H1 (cell line): Measurements from ENCODE around the gene RASGEF1C. TPM values are rescaled to one million over a fixed set of nuclear protein-coding genes. Genes with fewer than 3 reads are reported as not detected.

ENCODE experiments used
- CTCF ChIA-PET: fragments of 300-600 bp; sonication (Branson Sonifier 250); formaldehyde crosslinking; loops from one replicate; lab custom pipeline; 2021; ENCODE audit not compliant: partially characterized antibody; lab: Charles Lee
- POLR2A ChIA-PET: fragments of 300-600 bp; sonication (Branson Sonifier 250); formaldehyde crosslinking; loops from one replicate; lab custom pipeline; 2021; ENCODE audit warnings: inconsistent platforms; ENCODE audit not compliant: partially characterized antibody; lab: Charles Lee
- DNase-seq, 2 experiments: peaks; one replicate each; pipeline versions ENCODE4 v3.0.0 to v3.0.0-alpha.2; 2010 to 2022; ENCODE audit warnings: low spot score in 2 of 2, low read depth in 1 of 2, mixed read lengths in 1 of 2
- FAIRE-seq: peaks from 2 replicates; lab custom pipeline; 2011; peaks lifted over from hg19 to GRCh38; lab: Jason Lieb, UNC
- H2AFZ ChIP-seq: 2 replicates; pipeline ENCODE4 v1.8.1; 2012; ENCODE audit warnings: low read length, inconsistent platforms
- H2AK5ac ChIP-seq: 2 replicates; pipeline ENCODE4 v1.6.1; 2013; ENCODE audit warnings: low read depth, low read length
- H2BK120ac ChIP-seq: replicated peaks from 2 replicates; pipeline ENCODE3; 2013; ENCODE audit warnings: low read depth, low read length, inconsistent platforms
- H2BK12ac ChIP-seq: 2 replicates; pipeline ENCODE4 v1.6.1; 2013; ENCODE audit warnings: low read depth, low read length
- H2BK15ac ChIP-seq: 2 replicates; pipeline ENCODE4 v1.6.1; 2013; ENCODE audit warnings: low read length
- H2BK20ac ChIP-seq: 2 replicates; pipeline ENCODE4 v1.6.1; 2013; ENCODE audit warnings: low read length
- H2BK5ac ChIP-seq: 2 replicates; pipeline ENCODE4 v1.6.1; 2013; ENCODE audit warnings: low read depth, low read length
- H3K14ac ChIP-seq: 2 replicates; pipeline ENCODE4 v1.6.1; 2013; ENCODE audit warnings: inconsistent platforms; ENCODE audit not compliant: insufficient read length
- H3K18ac ChIP-seq: 2 replicates; pipeline ENCODE4 v1.6.1; 2013; ENCODE audit warnings: low read length; ENCODE audit errors: extremely low read depth
- H3K23ac ChIP-seq: 2 replicates; pipeline ENCODE4 v1.6.1; 2013; ENCODE audit warnings: inconsistent platforms; ENCODE audit not compliant: insufficient read length
- H3K23me2 ChIP-seq: 2 replicates; pipeline ENCODE4 v1.6.1; 2013; ENCODE audit warnings: low read depth, low read length
- H3K27ac ChIP-seq: 2 replicates; pipeline ENCODE4 v1.6.1; 2011; ENCODE audit warnings: low read depth, low read length, inconsistent platforms
- H3K27me3 ChIP-seq, 4 experiments: replicated peaks in 1 of 4; 1 replicate in 1 of 4; 2 replicates in 3 of 4; pipeline versions ENCODE4 v1.6.1 to v1.8.1; 2011 to 2013; ENCODE audit warnings: low read length in 3 of 4, mild to moderate bottlenecking in 3 of 4, inconsistent platforms in 2 of 4, mixed read lengths in 2 of 4, moderate library complexity in 1 of 4; ENCODE audit not compliant: control insufficient read depth in 3 of 4, insufficient read depth in 3 of 4; ENCODE audit errors: extremely low read depth in 1 of 4
- H3K36me3 ChIP-seq, 4 experiments: 2 replicates each; pipeline versions ENCODE4 v1.6.1 to v1.8.1; 2011 to 2013; ENCODE audit warnings: mild to moderate bottlenecking in 4 of 4, low read length in 3 of 4, moderate library complexity in 2 of 4, control low read depth in 1 of 4, inconsistent platforms in 1 of 4; ENCODE audit not compliant: insufficient read depth in 4 of 4, control insufficient read depth in 2 of 4
- H3K4ac ChIP-seq: replicated peaks from 2 replicates; pipeline ENCODE3; 2013; ENCODE audit warnings: low read length, low read depth, mixed read lengths, inconsistent platforms; ENCODE audit not compliant: insufficient read length
- H3K4me1 ChIP-seq, 4 experiments: replicated peaks in 1 of 4; 1 replicate in 1 of 4; 2 replicates in 3 of 4; pipeline versions ENCODE4 v1.6.1 to v1.8.1; 2011 to 2013; ENCODE audit warnings: low read length in 3 of 4, inconsistent platforms in 2 of 4, mixed read lengths in 1 of 4; ENCODE audit not compliant: insufficient read depth in 4 of 4, control insufficient read depth in 3 of 4
- H3K4me2 ChIP-seq, 2 experiments: 2 replicates each; pipeline versions ENCODE4 v1.6.1 to v1.8.1; 2011 to 2013; ENCODE audit warnings: low read depth in 2 of 2, low read length in 2 of 2, control low read depth in 1 of 2, inconsistent platforms in 1 of 2, mild to moderate bottlenecking in 1 of 2; ENCODE audit not compliant: insufficient read depth in 1 of 2
- H3K4me3 ChIP-seq, 4 experiments: fragments of 200-600, 300-600 bp in 1 of 4; sonication (generic), shearing (Covaris generic), sonication (Bioruptor Twin) in 1 of 4; 2 replicates each; pipeline versions ENCODE4 v1.5.1 to v1.8.1; 2011 to 2016; ENCODE audit warnings: low read length in 4 of 4, low read depth in 3 of 4, control low read depth in 2 of 4, inconsistent platforms in 2 of 4, mild to moderate bottlenecking in 2 of 4, mixed read lengths in 1 of 4, moderate library complexity in 1 of 4; ENCODE audit not compliant: insufficient read depth in 2 of 4; ENCODE audit errors: extremely low read depth in 1 of 4
- H3K56ac ChIP-seq: replicated peaks from 2 replicates; pipeline ENCODE3; 2013; ENCODE audit warnings: low read depth, mild to moderate bottlenecking, mixed read lengths, low read length, inconsistent platforms; ENCODE audit not compliant: insufficient read length
- H3K79me1 ChIP-seq: 2 replicates; pipeline ENCODE4 v1.6.1; 2013; ENCODE audit warnings: low read depth, low read length, control low read depth
- H3K79me2 ChIP-seq, 2 experiments: 2 replicates each; pipeline versions ENCODE4 v1.6.1 to v1.8.1; 2012 to 2013; ENCODE audit warnings: low read length in 2 of 2, mild to moderate bottlenecking in 2 of 2, inconsistent platforms in 1 of 2; ENCODE audit not compliant: insufficient read depth in 2 of 2, control insufficient read depth in 1 of 2
- H3K9ac ChIP-seq, 4 experiments: replicated peaks in 1 of 4; 1 replicate in 1 of 4; 2 replicates in 3 of 4; pipeline versions ENCODE4 v1.6.1 to v1.8.1; 2011 to 2013; ENCODE audit warnings: low read depth in 3 of 4, low read length in 3 of 4, control low read depth in 2 of 4, mild to moderate bottlenecking in 2 of 4, moderate library complexity in 2 of 4, inconsistent platforms in 1 of 4; ENCODE audit errors: extremely low read depth in 1 of 4
- H3K9me3 ChIP-seq, 2 experiments: 2 replicates each; pipeline versions ENCODE4 v1.6.1 to v1.8.1; 2012 to 2013; ENCODE audit warnings: mild to moderate bottlenecking in 2 of 2, moderate library complexity in 2 of 2, control low read depth in 1 of 2, inconsistent platforms in 1 of 2, low read depth in 1 of 2, low read length in 1 of 2, mixed read lengths in 1 of 2; ENCODE audit not compliant: insufficient read depth in 2 of 2
- H4K20me1 ChIP-seq, 2 experiments: replicated peaks in 1 of 2; 2 replicates each; pipeline versions ENCODE3 to v1.8.1; 2011 to 2013; ENCODE audit warnings: inconsistent platforms in 2 of 2, low read length in 2 of 2, mild to moderate bottlenecking in 1 of 2; ENCODE audit not compliant: insufficient read depth in 2 of 2, control insufficient read depth in 1 of 2
- H4K5ac ChIP-seq: 2 replicates; pipeline ENCODE4 v1.6.1; 2013; ENCODE audit warnings: low read length, low read depth, mixed read lengths, inconsistent platforms; ENCODE audit not compliant: insufficient read length
- H4K8ac ChIP-seq: 2 replicates; pipeline ENCODE4 v1.8.0; 2013; ENCODE audit warnings: mild to moderate bottlenecking, moderate library complexity, low read length, inconsistent platforms; ENCODE audit not compliant: insufficient read depth; ENCODE audit errors: extremely low read depth
- H4K91ac ChIP-seq: replicated peaks from 2 replicates; pipeline ENCODE3; 2013; ENCODE audit warnings: low read length, mixed read lengths, inconsistent platforms; ENCODE audit not compliant: insufficient read length
- BRCA1 ChIP-seq: IDR thresholded peaks from 2 replicates; pipeline ENCODE4 v1.6.1; 2012; ENCODE audit warnings: low read depth, low read length, improper control_type of control experiment
- CBX5 ChIP-seq: fragments of 300-800, 300-1000 bp; sonication (generic); IDR thresholded peaks from 2 replicates; pipeline ENCODE4 v1.7.1; 2016; ENCODE audit warnings: antibody characterized with exemption, low read length, low read depth
- MAFK ChIP-seq: IDR thresholded peaks from 2 replicates; pipeline ENCODE4 v1.6.1; 2012; ENCODE audit warnings: low read depth, mild to moderate bottlenecking, improper control_type of control experiment, low read length
- POLR2A ChIP-seq, 2 experiments: IDR thresholded peaks; 1 replicate in 1 of 2; 2 replicates in 1 of 2; pipeline ENCODE4 v1.6.1; 2011; ENCODE audit warnings: low read depth in 2 of 2, low read length in 2 of 2, mild to moderate bottlenecking in 2 of 2; ENCODE audit errors: control extremely low read depth in 1 of 2
- RXRA ChIP-seq: IDR thresholded peaks from 2 replicates; pipeline ENCODE4 v1.6.1; 2011; ENCODE audit warnings: low read depth, mild to moderate bottlenecking, low read length, moderate library complexity; ENCODE audit not compliant: insufficient read depth
- SIRT6 ChIP-seq: IDR thresholded peaks from one replicate; pipeline ENCODE4 v1.7.1; 2012; ENCODE audit warnings: low read length, inconsistent platforms
- SRF ChIP-seq: IDR thresholded peaks from 2 replicates; pipeline ENCODE4 v1.6.1; 2011; ENCODE audit warnings: mild to moderate bottlenecking, low read depth, low read length, moderate library complexity
- WGBS, 2 experiments: shearing (Covaris generic) in 1 of 2; methylation state at CpG; one replicate each; pipeline versions ENCODE4 v1.1.6 to v1.1.7; 2013 to 2015; ENCODE audit warnings: low lambda C conversion rate in 2 of 2, mixed read lengths in 2 of 2, inconsistent platforms in 1 of 2, low coverage in 1 of 2, missing lambda C conversion rate in 1 of 2; ENCODE audit not compliant: insufficient replicate concordance in 2 of 2, insufficient coverage in 1 of 2, insufficient read length in 1 of 2; ENCODE audit errors: extremely low coverage in 1 of 2, missing lambda C conversion rate in 1 of 2; 5-methylcytosine and 5-hydroxymethylcytosine counted together
- polyA plus RNA-seq, 7 experiments: library from polyadenylated mRNA; depleted of rRNA in 3 of 7; stranded (reverse) in 5 of 7; unstranded in 2 of 7; fragments of >200 nt in 5 of 7; fragments of 200-250 nt in 2 of 7; gene quantifications; 1 replicate in 5 of 7; 2 replicates in 1 of 7; 4 replicates in 1 of 7; pipeline versions ENCODE4 v1.2.1 to v1.2.3, GENCODE V29; 2011 to 2013; ENCODE audit warnings: missing spikeins in 2 of 7, mixed read lengths in 2 of 7
- total RNA-seq: library from RNA; stranded (reverse); fragmentation: NEBNext Ultra II Directional; extraction: Animal tissue kit (Norgen Biotek cat#: 25700); gene quantifications from 2 replicates; pipeline ENCODE4 v1.2.1, GENCODE V29; 2021
- TF ChIP-seq, protein P1 (sequence below), 3 experiments: IDR thresholded peaks; 1 replicate in 2 of 3; 2 replicates in 1 of 3; pipeline versions ENCODE4 v1.5.1 to v1.6.1; 2011; ENCODE audit warnings: low read length in 3 of 3, mild to moderate bottlenecking in 3 of 3, inconsistent platforms in 2 of 3, low read depth in 1 of 3, moderate library complexity in 1 of 3; ENCODE audit not compliant: insufficient read depth in 1 of 3; ENCODE audit errors: control extremely low read depth in 1 of 3
- TF ChIP-seq, protein P2 (sequence below): IDR thresholded peaks from 2 replicates; pipeline ENCODE4 v1.6.1; 2011; ENCODE audit warnings: low read length, improper control_type of control experiment

The RASGEF1C gene
- total and polyA plus RNA-seq, 2 of the 8 experiments (the other 6 are each of a cell fraction or from before 2014, with no cell fraction given), result 0.26 to 0.61 TPM

DNA sequence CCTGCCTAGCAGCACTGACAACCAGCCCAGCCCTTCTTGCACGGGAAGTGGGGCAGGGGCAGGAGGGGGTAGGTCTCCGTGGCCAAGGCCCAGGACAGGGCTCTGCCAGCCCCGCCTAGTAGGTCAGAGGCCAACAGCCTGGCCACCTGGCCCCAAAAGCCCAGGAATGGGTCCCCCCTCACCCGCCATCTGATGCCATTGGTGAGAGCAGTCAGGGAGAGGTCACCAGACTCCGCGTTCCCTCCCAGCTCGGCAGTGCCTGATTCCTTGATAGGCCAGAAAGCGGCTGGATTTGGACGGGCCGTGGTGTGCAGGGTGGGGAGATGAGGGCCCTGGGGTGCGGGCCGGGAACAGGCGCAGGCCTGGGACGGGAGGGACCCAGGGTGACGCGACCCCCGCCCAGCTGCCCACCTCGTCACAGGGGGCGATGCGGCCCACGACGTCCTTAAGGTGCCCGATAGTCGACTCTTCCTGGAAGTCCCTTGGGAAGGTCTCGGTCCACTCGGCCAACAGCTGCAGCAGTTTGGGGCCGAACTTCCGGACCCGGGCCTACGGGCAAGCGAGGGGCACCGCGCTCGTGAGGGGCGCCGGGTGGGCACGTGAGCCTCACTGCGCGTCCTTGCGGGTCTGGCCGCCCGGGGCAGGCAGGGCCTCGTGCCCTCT, 72.9 kb downstream of the RASGEF1C start:
- Histone ChIP-seq H3K27me3 (peaks cover 0 to 2% (median 0%) of the 10 kb centered on the region in 4 experiments; a peak in 1 of 7 replicates), H2BK20ac (no peak overlapping the region), H2AFZ (no peak overlapping the region; the same call in 1 of the 2 replicates), H2AK5ac (no peak overlapping the region), H3K27ac (no peak overlapping the region), H3K56ac (no peak overlapping the region), H3K9ac (no peak overlapping the region), H2BK5ac (no peak overlapping the region), H3K4me2 (no peak overlapping the region), H3K79me1 (no peaks in the 10 kb centered on the region), H4K5ac (no peak overlapping the region), H2BK120ac (no peak overlapping the region), H4K20me1 (no peaks in the 10 kb centered on the region), H4K8ac (peak overlapping the region; percentile 75; the same call in 1 of the 2 replicates), H3K36me3 (no peaks in the 10 kb centered on the region), H2BK15ac (no peak overlapping the region), H3K4me3 (no peak overlapping the region), H4K91ac (no peak overlapping the region), H3K23ac (no peak overlapping the region), H3K14ac (no peak overlapping the region), H3K79me2 (no peaks in the 10 kb centered on the region), H3K18ac (no peak overlapping the region), H3K9me3 (no peaks in the 10 kb centered on the region), H2BK12ac (no peak overlapping the region), H3K4me1 (no peaks in the 10 kb centered on the region; a peak in 1 of 7 replicates), H3K23me2 (peaks cover 3% of the 10 kb centered on the region; the same call in 1 of the 2 replicates), H3K4ac (no peak overlapping the region)
- no peak for FAIRE-seq
- CTCF ChIA-PET, result interaction anchor here (1.2 kb wide), 1 partner anchor 335 kb away, joined by 3 read pairs; no protein-coding TSS in a partner anchor
- no peak for TF ChIP-seq BRCA1
- TF ChIP-seq MAFK, result no peak
- no peak for TF ChIP-seq SRF
- TF ChIP-seq SIRT6, result no peak
- TF ChIP-seq, protein P1, sequence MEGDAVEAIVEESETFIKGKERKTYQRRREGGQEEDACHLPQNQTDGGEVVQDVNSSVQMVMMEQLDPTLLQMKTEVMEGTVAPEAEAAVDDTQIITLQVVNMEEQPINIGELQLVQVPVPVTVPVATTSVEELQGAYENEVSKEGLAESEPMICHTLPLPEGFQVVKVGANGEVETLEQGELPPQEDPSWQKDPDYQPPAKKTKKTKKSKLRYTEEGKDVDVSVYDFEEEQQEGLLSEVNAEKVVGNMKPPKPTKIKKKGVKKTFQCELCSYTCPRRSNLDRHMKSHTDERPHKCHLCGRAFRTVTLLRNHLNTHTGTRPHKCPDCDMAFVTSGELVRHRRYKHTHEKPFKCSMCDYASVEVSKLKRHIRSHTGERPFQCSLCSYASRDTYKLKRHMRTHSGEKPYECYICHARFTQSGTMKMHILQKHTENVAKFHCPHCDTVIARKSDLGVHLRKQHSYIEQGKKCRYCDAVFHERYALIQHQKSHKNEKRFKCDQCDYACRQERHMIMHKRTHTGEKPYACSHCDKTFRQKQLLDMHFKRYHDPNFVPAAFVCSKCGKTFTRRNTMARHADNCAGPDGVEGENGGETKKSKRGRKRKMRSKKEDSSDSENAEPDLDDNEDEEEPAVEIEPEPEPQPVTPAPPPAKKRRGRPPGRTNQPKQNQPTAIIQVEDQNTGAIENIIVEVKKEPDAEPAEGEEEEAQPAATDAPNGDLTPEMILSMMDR (IDR thresholded peaks at IDR 0.05; ENCODE audit: control extremely low read depth in 1 of 3, insufficient read depth in 1 of 3, low read depth in 1 of 3, low read length in 3 of 3), result no peak
- TF ChIP-seq, protein P2, sequence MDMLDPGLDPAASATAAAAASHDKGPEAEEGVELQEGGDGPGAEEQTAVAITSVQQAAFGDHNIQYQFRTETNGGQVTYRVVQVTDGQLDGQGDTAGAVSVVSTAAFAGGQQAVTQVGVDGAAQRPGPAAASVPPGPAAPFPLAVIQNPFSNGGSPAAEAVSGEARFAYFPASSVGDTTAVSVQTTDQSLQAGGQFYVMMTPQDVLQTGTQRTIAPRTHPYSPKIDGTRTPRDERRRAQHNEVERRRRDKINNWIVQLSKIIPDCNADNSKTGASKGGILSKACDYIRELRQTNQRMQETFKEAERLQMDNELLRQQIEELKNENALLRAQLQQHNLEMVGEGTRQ, result no peak
- no peak for TF ChIP-seq CBX5
- TF ChIP-seq RXRA, result no peak
- TF ChIP-seq POLR2A (IDR thresholded peaks at IDR 0.05; ENCODE audit: control extremely low read depth in 1 of 2, low read depth in 2 of 2, low read length in 2 of 2), result no peak
- POLR2A ChIA-PET, result no interaction called here
- 94% methylated on average over 12 of the region's 43 CpGs; no CpG with 5 or more reads in 1 of the 2 experiments for WGBS, 2 experiments
- peak in 1 of 2 experiments; percentile 43 for DNase-seq
